ENCODE measurements around the gene PHKB.
"Not testable (repeated sequence)": the region's sequence is repeated elsewhere in the genome, so short reads cannot be mapped to it uniquely, and the experiment has no call there.

DNA sequence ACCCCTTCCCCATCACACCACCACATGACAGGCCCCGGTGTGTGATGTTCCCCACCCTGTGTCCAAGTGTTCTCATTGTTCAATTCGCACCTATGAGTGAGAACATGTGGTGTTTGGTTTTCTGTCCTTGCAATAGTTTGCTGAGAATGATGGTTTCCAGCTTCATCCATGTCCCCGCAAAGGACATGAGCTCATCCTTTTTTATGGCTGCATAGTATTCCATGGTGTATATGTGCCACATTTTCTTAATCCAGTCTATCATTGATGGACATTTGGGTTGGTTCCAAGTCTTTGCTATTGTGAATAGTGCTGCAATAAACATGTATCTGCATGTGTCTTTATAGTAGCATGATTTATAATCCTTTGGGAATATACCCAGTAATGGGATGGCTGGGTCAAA is 80.0 kb downstream of the PHKB start:
- TF ChIP-seq EZH2 (IDR thresholded peaks at IDR 0.05; ENCODE audit: insufficient read depth, poor library complexity, severe bottlenecking); EZH2phosphoT487 (IDR thresholded peaks at IDR 0.05; ENCODE audit: insufficient read depth, low read depth): not testable (repeated sequence)

Measured in GM23248 (cell line).